RPMI7951 (cell line): ENCODE results near the gene PPP1R15B. TPM values are rescaled to one million over a fixed set of nuclear protein-coding genes. Genes with fewer than 3 reads are reported as not detected.
A peak's percentile ranks its signal among the peaks of the same experiment; 100 is the strongest.

ENCODE experiments used
- DNase-seq: peaks from one replicate; pipeline ENCODE4 v3.0.0-alpha.2; 2012; ENCODE audit warnings: low read depth
- total RNA-seq: library from RNA; depleted of rRNA; stranded (reverse); fragments of >200 nt; shearing (Covaris generic); gene quantifications from 2 replicates; pipeline ENCODE4 v1.2.3, GENCODE V29; 2014; rRNA removed

Gene PPP1R15B
- total RNA-seq, 1 experiment from 2014 or later: 21.7 TPM

GRCh38 chr1:204367193-204367858 is 44.3 kb downstream of the PPP1R15B start:
- DNase-seq: no peak

- no peak for DNase-seq
Observed at GRCh38 chr1:204366759-204367158, 44.9 kb downstream of the PPP1R15B start.

DNA sequence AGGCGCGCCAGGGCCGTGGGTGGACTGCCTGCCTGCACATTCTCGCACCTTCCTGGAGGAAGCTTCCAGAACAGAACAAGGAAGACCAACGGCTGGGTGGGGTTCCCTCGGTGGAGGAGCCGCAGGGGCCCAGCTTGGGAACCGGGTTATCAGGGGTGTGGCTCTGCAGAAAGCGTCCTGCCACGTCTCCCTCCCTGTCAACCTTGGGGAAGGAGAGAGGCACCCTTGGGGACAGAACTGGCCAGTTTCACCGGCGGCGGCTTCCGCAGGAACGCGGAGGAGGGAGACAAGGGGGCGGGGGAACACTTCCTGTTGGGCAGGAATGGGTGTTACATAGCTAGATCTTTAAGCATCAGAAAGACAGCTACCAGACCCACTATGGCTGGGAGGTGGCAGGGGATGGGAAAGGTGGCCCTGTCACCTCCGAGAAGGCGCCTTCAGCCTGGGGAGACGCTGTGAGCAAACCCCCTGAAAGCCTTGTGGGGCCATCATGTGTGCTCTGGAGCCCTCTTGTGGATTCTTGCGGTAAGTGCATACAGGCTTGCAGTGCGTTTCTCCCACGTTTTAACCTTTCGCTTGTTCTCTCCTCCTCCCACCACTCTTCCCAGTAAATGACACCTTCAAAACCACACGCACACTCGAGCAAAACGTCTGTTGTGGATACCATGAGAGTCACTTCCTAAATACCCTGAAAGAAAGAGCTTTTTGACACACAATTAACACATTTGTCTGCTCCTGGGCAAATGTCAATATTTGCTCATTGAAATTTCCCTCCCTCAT is 48.1 kb downstream of the PPP1R15B start:
- peak; percentile 67 for DNase-seq

GRCh38 chr1:204362984-204363334 is 48.7 kb downstream of the PPP1R15B start:
- no peak for DNase-seq

DNA sequence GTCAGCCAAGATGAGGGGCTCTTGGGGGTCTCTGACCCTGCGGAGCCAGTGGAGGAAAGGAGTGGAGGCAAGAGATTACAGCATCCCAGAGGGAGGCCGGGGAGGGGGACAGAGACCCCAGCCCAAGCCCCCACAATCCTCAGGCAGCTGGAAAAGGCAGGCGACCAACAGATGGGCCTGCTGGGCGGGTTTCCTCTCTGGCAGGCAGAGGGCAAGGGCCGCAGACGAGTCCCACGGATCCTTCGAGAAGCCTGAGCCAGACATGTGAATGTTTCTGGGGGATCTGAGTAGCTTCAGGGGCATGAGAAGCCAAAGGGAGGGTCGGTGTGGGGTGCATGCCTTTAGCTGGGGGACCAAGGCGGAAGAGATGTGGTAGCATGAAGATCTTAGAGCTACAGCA is 49.8 kb downstream of the PPP1R15B start:
- no peak for DNase-seq

DNA sequence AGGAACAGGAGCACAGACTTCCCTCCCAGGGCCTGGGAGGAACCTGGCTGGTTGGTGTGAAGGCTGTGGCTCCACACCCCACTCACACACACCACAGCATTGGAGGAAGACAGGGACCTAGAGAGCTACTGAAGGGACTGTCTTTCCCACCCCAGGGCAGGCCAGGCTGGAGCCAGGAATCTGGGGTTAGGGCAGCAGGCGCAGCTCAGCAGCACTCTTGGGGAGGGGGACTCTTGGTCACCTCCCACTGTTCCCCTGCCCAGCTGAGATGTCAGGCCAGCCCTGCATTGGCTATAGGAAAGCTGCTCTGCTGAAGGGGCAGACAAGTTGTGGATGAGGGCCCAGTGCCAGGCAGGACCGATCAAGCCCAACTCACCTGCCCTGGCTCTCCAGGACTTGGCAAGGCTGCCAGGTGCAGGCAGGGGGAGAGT is 50.3 kb downstream of the PPP1R15B start:
- DNase-seq: no peak

- no peak for DNase-seq
Observed at GRCh38 chr1:204360314-204360713, 51.3 kb downstream of the PPP1R15B start.

DNA sequence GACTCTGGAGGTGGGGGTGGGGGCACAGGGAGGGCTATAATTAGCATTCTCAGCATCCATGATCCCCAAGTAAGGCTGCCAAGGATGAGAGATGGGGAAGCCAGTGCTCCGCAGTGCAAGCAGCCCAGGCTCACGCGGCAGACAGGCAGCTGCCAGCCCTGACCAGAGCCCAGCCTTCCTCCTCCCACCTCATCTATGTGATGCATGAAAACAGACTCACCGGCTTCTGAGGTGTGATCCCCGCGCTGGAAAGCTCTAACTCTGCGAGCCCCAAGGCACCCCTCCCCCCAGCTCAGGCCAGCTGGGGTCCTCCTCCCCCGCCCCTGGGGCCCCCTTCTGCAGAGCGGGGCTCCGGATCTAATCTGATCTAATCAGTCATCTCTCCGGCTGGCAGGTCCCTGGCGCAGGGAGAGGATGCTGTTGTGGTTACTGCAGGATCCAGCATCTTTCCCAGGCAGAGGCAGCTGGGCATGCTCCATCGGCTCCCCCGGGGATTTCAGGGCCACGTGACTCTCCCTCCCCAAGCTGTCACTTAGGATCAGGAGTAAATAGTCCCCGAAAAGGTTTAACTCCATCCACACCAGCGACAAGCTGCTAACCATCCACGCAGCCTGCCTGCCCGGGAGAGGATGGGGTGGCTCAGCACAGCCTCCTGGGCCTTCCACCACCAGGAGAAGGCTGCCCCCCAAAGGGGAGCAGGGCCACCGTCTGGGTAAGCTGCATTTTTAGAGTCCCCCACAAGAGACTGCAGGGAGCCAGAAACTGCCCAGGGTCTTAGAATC is 52.0 kb downstream of the PPP1R15B start, which contains the start of gene PLEKHA6:
TSS of gene PLEKHA6 (minus strand) at position 456 of the 782 bp plus-strand sequence. CDS start 86,202 bp downstream, outside the sequence.
- peak; percentile 82 for DNase-seq

DNA sequence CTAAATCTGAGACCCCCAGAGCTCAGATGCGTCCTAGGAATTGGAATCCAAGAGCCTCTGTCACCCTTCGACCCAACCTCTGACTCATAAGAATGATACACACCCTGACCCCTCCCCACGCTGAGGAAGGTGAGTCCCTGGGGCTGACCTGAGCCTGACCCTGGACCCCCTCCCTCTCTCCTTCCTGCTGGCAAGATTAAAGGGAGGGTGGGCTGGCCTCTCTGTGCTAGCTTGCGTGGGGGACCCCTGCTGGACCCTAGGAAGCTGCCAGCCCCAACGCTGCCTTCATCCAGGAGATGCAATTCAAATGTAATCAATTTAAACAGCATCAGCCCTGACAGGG is 52.5 kb downstream of the PPP1R15B start:
- DNase-seq: no peak

DNA sequence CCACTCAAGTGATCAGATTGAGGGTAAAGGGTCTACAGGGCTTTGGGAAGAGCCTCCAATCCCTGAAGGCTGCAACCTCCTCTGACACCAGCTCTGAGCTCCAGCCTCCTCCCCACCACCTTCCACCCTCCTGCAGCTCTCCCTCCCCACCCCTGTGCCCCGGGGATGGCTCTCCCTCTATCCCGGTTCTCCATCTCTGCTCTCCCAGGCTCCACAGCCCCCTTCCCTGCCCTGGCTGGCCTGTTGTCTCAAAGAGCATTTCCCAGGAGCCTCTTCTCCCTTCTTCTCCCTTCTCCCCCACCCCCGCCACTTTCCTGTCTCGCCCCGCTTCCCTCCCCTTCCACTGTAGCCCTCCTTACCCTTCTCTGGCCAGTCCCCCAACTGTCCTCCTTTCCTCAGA is 53.0 kb downstream of the PPP1R15B start:
- no peak for DNase-seq

- DNase-seq: no peak
Observed at GRCh38 chr1:204357551-204358490, 53.8 kb downstream of the PPP1R15B start.

DNA sequence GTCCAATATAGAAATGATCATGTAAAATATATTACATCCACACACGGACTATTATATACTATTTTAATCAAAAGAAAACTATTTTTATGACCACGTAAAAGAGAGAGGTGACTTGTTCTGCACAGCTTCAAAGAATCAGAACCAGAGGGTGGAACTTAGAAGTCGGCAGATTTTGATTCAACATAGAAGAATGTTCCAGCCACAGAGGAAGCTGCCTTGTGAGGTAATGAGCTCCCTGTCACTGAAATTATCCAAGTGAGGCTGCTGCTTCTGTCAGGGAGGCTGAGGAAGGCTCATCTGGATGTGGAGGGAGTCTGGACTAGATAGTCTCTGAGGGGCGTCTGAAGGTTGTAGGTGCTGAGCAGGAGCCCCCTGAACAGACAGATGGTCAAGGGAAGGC is 54.6 kb downstream of the PPP1R15B start:
- no peak for DNase-seq

- no peak for DNase-seq
Observed at GRCh38 chr1:204355913-204356312, 55.7 kb downstream of the PPP1R15B start.

GRCh38 chr1:204354579-204354978 is 57.0 kb downstream of the PPP1R15B start:
- DNase-seq: no peak

Other genes starting within 250 kb of the PPP1R15B start
- gene REN, start 245.5 kb downstream of the PPP1R15B start, total RNA-seq: 0.29 and 0.72 TPM in 2 replicates
- gene KISS1, start 215.3 kb downstream of the PPP1R15B start, total RNA-seq: 5.0 and 7.0 TPM in 2 replicates
- not detected in 2 replicates for gene GOLT1A, start 197.8 kb downstream of the PPP1R15B start, total RNA-seq
- 0.68 and 0.72 TPM in 2 replicates for gene PLEKHA6, start 51.9 kb downstream of the PPP1R15B start, total RNA-seq
- 0.49 and 1.1 TPM in 2 replicates for gene PIK3C2B, start 83.0 kb upstream of the PPP1R15B start, total RNA-seq
- 4.6 and 9.1 TPM in 2 replicates for gene MDM4, start 104.6 kb upstream of the PPP1R15B start, total RNA-seq